ENCODE measurements around the gene NTPCR. TPM values are rescaled to one million over a fixed set of nuclear protein-coding genes. Genes with fewer than 3 reads are reported as not detected.

Gene NTPCR
- total RNA-seq, 2 donors from 2014 or later, result 28.3 to 29.1 TPM

DNA sequence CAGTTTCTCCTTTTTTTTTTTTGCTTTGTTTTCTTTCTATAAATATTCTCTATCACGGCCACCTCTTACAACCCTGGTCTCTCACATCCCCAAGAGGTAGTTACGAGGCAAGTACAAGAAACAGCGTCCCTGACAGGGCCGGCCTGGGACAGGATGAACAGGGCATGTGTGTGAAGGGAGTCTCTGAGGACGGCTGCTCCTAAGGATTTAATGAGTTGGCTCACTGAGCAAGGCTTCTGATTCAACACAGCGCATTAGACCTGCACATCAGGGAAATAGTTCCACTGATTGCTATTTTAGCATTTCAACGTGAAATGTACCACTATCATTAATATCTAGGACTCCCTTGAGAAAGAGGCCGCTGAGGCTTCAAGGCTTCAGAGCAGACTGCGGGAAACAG, 54.0 kb downstream of the NTPCR start:
- DNase-seq (ENCODE audit: low spot score), result no peak
- no peak for TF ChIP-seq POLR2AphosphoS5 (IDR thresholded peaks at IDR 0.05)
- TF ChIP-seq, protein P1, sequence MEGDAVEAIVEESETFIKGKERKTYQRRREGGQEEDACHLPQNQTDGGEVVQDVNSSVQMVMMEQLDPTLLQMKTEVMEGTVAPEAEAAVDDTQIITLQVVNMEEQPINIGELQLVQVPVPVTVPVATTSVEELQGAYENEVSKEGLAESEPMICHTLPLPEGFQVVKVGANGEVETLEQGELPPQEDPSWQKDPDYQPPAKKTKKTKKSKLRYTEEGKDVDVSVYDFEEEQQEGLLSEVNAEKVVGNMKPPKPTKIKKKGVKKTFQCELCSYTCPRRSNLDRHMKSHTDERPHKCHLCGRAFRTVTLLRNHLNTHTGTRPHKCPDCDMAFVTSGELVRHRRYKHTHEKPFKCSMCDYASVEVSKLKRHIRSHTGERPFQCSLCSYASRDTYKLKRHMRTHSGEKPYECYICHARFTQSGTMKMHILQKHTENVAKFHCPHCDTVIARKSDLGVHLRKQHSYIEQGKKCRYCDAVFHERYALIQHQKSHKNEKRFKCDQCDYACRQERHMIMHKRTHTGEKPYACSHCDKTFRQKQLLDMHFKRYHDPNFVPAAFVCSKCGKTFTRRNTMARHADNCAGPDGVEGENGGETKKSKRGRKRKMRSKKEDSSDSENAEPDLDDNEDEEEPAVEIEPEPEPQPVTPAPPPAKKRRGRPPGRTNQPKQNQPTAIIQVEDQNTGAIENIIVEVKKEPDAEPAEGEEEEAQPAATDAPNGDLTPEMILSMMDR (IDR thresholded peaks at IDR 0.05), result no peak
- TF ChIP-seq POLR2A (IDR thresholded peaks at IDR 0.05), result no peak
- Histone ChIP-seq H3K36me3 (no peaks in the 10 kb centered on the region), H3K27me3 (replicated peaks; ENCODE audit: insufficient read depth) (no peaks in the 10 kb centered on the region), H3K27ac (no peak overlapping the region), H3K4me1 (replicated peaks) (no peaks in the 10 kb centered on the region), H3K4me3 (no peak overlapping the region), H3K9me3 (no peaks in the 10 kb centered on the region)
- WGBS, result 86% methylated on average over 9 of the region's 9 CpGs
- intact Hi-C loops (cut with DNase I), result no loop called here

GRCh38 chr1:233005156-233005555, 54.7 kb downstream of the NTPCR start:
- intact Hi-C loops (cut with DNase I), result no loop called here
- no peak for DNase-seq (ENCODE audit: low spot score)
- no peak overlapping the region for H3K27ac ChIP-seq
- no peaks in the 10 kb centered on the region for H3K4me1 ChIP-seq (replicated peaks)
- TF ChIP-seq, protein P1 (IDR thresholded peaks at IDR 0.05), result no peak
- no peak for TF ChIP-seq POLR2AphosphoS5 (IDR thresholded peaks at IDR 0.05)
- TF ChIP-seq POLR2A (IDR thresholded peaks at IDR 0.05), result no peak
- H3K36me3 ChIP-seq, result no peaks in the 10 kb centered on the region
- no peaks in the 10 kb centered on the region for H3K27me3 ChIP-seq (replicated peaks; ENCODE audit: insufficient read depth)
- no peak overlapping the region for H3K4me3 ChIP-seq
- no peaks in the 10 kb centered on the region for H3K9me3 ChIP-seq
- 91% methylated on average over 5 of the region's 5 CpGs for WGBS

DNA sequence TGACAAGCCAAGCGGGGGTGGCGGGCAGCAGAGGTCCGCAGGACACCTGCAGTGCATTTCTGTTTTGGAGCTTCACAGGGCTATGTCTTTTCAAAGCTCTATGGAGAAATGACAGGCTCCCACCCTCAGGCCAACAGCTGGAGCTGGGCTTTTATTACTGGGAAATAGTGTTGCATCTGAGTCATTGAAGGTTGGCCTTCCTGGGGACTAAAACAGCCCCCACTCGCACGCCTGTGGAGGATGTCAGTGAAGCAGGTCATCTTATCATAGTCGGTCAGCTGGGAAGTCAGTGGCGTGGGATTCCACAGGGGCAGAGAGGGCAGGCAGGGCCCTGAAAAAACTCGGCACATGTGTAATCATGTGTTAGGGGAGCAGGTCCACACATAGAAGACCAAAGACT, 55.3 kb downstream of the NTPCR start:
- WGBS, result 80% methylated on average over 8 of the region's 8 CpGs
- H3K9me3 ChIP-seq, result no peaks in the 10 kb centered on the region
- DNase-seq (ENCODE audit: low spot score), result no peak
- no peak for TF ChIP-seq POLR2A (IDR thresholded peaks at IDR 0.05)
- TF ChIP-seq POLR2AphosphoS5 (IDR thresholded peaks at IDR 0.05), result no peak
- TF ChIP-seq, protein P1 (IDR thresholded peaks at IDR 0.05), result no peak
- intact Hi-C loops (cut with DNase I), result no loop called here
- no peak overlapping the region for H3K4me3 ChIP-seq
- no peak overlapping the region for H3K27ac ChIP-seq
- no peaks in the 10 kb centered on the region for H3K4me1 ChIP-seq (replicated peaks)
- no peaks in the 10 kb centered on the region for H3K36me3 ChIP-seq
- H3K27me3 ChIP-seq (replicated peaks; ENCODE audit: insufficient read depth), result no peaks in the 10 kb centered on the region

- intact Hi-C loops (cut with DNase I), result no loop called here
- 88% methylated on average over 6 of the region's 6 CpGs for WGBS
Measured at GRCh38 chr1:233006108-233006507, 55.7 kb downstream of the NTPCR start.

GRCh38 chr1:233006541-233006973, 56.1 kb downstream of the NTPCR start:
- intact Hi-C loops (cut with DNase I), result no loop called here
- Histone ChIP-seq H3K27ac (no peak overlapping the region), H3K36me3 (no peaks in the 10 kb centered on the region), H3K4me3 (no peak overlapping the region), H3K27me3 (replicated peaks; ENCODE audit: insufficient read depth) (no peaks in the 10 kb centered on the region), H3K4me1 (replicated peaks) (no peaks in the 10 kb centered on the region), H3K9me3 (no peaks in the 10 kb centered on the region)
- 79% methylated on average over 3 of the region's 3 CpGs for WGBS
- no peak for DNase-seq (ENCODE audit: low spot score)
- TF ChIP-seq, protein P1 (IDR thresholded peaks at IDR 0.05), result no peak
- TF ChIP-seq POLR2A (IDR thresholded peaks at IDR 0.05), result no peak
- TF ChIP-seq POLR2AphosphoS5 (IDR thresholded peaks at IDR 0.05), result no peak

More at GRCh38 chr1:233006108-233006507, 55.7 kb downstream of the NTPCR start:
- H3K27me3 ChIP-seq (replicated peaks; ENCODE audit: insufficient read depth), result no peaks in the 10 kb centered on the region
- TF ChIP-seq, protein P1 (IDR thresholded peaks at IDR 0.05), result no peak
- TF ChIP-seq POLR2A (IDR thresholded peaks at IDR 0.05) (no peak), POLR2AphosphoS5 (IDR thresholded peaks at IDR 0.05) (no peak)
- H3K4me1 ChIP-seq (replicated peaks), result no peaks in the 10 kb centered on the region
- H3K4me3 ChIP-seq, result no peak overlapping the region
- H3K27ac ChIP-seq, result no peak overlapping the region
- no peaks in the 10 kb centered on the region for H3K36me3 ChIP-seq
- no peaks in the 10 kb centered on the region for H3K9me3 ChIP-seq
- no peak for DNase-seq (ENCODE audit: low spot score)

Data from prostate gland (tissue), 2 donors.